HG03108 (cell line): ENCODE results near the gene KRT33A.

Experiments used
- ATAC-seq: cut with Tn5 transposase; IDR thresholded peaks from one replicate; pipeline ENCODE4 v1.9.1; 2021; ENCODE audit warnings: moderate library complexity; ENCODE audit not compliant: unreplicated experiment

Gene KRT33A

GRCh38 chr17:41304091-41304490 lies 46.5 kb downstream of the KRT33A start:
- no peak for ATAC-seq

- no peak for ATAC-seq
These were observed 47.6 kb downstream of the KRT33A start for GRCh38 chr17:41302981-41303380.

GRCh38 chr17:41301916-41302901 lies 48.4 kb downstream of the KRT33A start, which contains the start of gene KRTAP29-1:
KRTAP29-1 (minus strand) TSS chr17:41302851; CDS start chr17:41302851, 0 bp downstream.
- ATAC-seq = no peak

GRCh38 chr17:41301204-41301790 lies 49.3 kb downstream of the KRT33A start:
- ATAC-seq = no peak

GRCh38 chr17:41298458-41299135 lies 52.0 kb downstream of the KRT33A start:
- no peak for ATAC-seq

GRCh38 chr17:41296846-41297245 lies 53.8 kb downstream of the KRT33A start:
- ATAC-seq = no peak
